ENCODE results near the gene GRM8. TPM values are rescaled to one million over a fixed set of nuclear protein-coding genes. Genes with fewer than 3 reads are reported as not detected.

Gene GRM8
- total RNA-seq, 1 experiment from 2014 or later, result not detected

- BruUV-seq (replicated peaks), result no TSS peak
- CTCF ChIA-PET, result no interaction called here
Measured at GRCh38 chr7:126501617-126502016, 751.1 kb downstream of the GRM8 start.

GRCh38 chr7:126499481-126499880, 753.3 kb downstream of the GRM8 start:
- Mint-ChIP-seq H3K4me1 (ENCODE audit: low read depth, unreplicated experiment) (peaks cover 7% of the 10 kb centered on the region), H3K4me3 (ENCODE audit: unreplicated experiment) (no peak overlapping the region), H3K27ac (ENCODE audit: unreplicated experiment) (no peak overlapping the region), H3K9me3 (ENCODE audit: unreplicated experiment) (no peaks in the 10 kb centered on the region), H3K27me3 (ENCODE audit: insufficient read depth, unreplicated experiment) (no peaks in the 10 kb centered on the region), H3K36me3 (ENCODE audit: insufficient read depth, unreplicated experiment) (no peaks in the 10 kb centered on the region)
- no peak for TF ChIP-seq CTCF (IDR thresholded peaks at IDR 0.05; ENCODE audit: insufficient read depth in 1 of 2, low read depth in 1 of 2, low read length in 1 of 2, severe bottlenecking in 1 of 2, unreplicated experiment in 1 of 2)
- BruUV-seq (replicated peaks), result no TSS peak
- no peak for DNase-seq
- ChIA-PET POLR2A (no interaction called here), CTCF (no interaction called here)
- no peaks in the 10 kb centered on the region for H3K27me3 ChIP-seq (replicated peaks; ENCODE audit: control insufficient read depth, insufficient read depth, low read length)
- no peak overlapping the region for H3K4me3 ChIP-seq (ENCODE audit: low read depth, low read length)
- intact Hi-C loops (cut with micrococcal nuclease; ENCODE audit: unreplicated experiment), result no loop called here
- no peaks in the 10 kb centered on the region for H3K9me3 ChIP-seq
- no peaks in the 10 kb centered on the region for H3K36me3 ChIP-seq (ENCODE audit: control insufficient read depth, insufficient read depth, low read length)
- no peaks in the 10 kb centered on the region for H3K4me1 ChIP-seq

More at GRCh38 chr7:126501617-126502016, 751.1 kb downstream of the GRM8 start:
- Mint-ChIP-seq H3K4me3 (ENCODE audit: unreplicated experiment) (no peak overlapping the region), H3K27me3 (ENCODE audit: insufficient read depth, unreplicated experiment) (peaks cover 3% of the 10 kb centered on the region), H3K27ac (ENCODE audit: unreplicated experiment) (no peak overlapping the region), H3K36me3 (ENCODE audit: insufficient read depth, unreplicated experiment) (no peaks in the 10 kb centered on the region), H3K4me1 (ENCODE audit: low read depth, unreplicated experiment) (no peaks in the 10 kb centered on the region), H3K9me3 (ENCODE audit: unreplicated experiment) (no peaks in the 10 kb centered on the region)
- no peak for TF ChIP-seq CTCF (IDR thresholded peaks at IDR 0.05; ENCODE audit: insufficient read depth in 1 of 2, low read depth in 1 of 2, low read length in 1 of 2, severe bottlenecking in 1 of 2, unreplicated experiment in 1 of 2)
- Histone ChIP-seq H3K4me3 (ENCODE audit: low read depth, low read length) (no peak overlapping the region), H3K27me3 (replicated peaks; ENCODE audit: control insufficient read depth, insufficient read depth, low read length) (no peaks in the 10 kb centered on the region), H3K4me1 (no peaks in the 10 kb centered on the region), H3K9me3 (no peaks in the 10 kb centered on the region), H3K36me3 (ENCODE audit: control insufficient read depth, insufficient read depth, low read length) (no peaks in the 10 kb centered on the region)
- no peak for DNase-seq
- POLR2A ChIA-PET, result no interaction called here
- intact Hi-C loops (cut with micrococcal nuclease; ENCODE audit: unreplicated experiment), result no loop called here

GRCh38 chr7:126495733-126496132, 757.0 kb downstream of the GRM8 start:
- no peak for DNase-seq
- CTCF ChIA-PET, result interaction anchor here (0.7 kb wide), 1 partner anchor 647 kb away, joined by 3 read pairs; no protein-coding TSS in a partner anchor

More at GRCh38 chr7:126495733-126496132, 757.0 kb downstream of the GRM8 start:
- Mint-ChIP-seq H3K4me1 (ENCODE audit: low read depth, unreplicated experiment) (peaks cover 7% of the 10 kb centered on the region), H3K27me3 (ENCODE audit: insufficient read depth, unreplicated experiment) (no peaks in the 10 kb centered on the region), H3K4me3 (ENCODE audit: unreplicated experiment) (no peak overlapping the region), H3K9me3 (ENCODE audit: unreplicated experiment) (no peaks in the 10 kb centered on the region), H3K36me3 (ENCODE audit: insufficient read depth, unreplicated experiment) (no peaks in the 10 kb centered on the region), H3K27ac (ENCODE audit: unreplicated experiment) (no peak overlapping the region)
- Histone ChIP-seq H3K27me3 (replicated peaks; ENCODE audit: control insufficient read depth, insufficient read depth, low read length) (no peaks in the 10 kb centered on the region), H3K36me3 (ENCODE audit: control insufficient read depth, insufficient read depth, low read length) (no peaks in the 10 kb centered on the region), H3K4me1 (no peaks in the 10 kb centered on the region), H3K4me3 (ENCODE audit: low read depth, low read length) (no peak overlapping the region), H3K9me3 (no peaks in the 10 kb centered on the region)
- no TSS peak for BruUV-seq (replicated peaks)
- POLR2A ChIA-PET, result no interaction called here
- intact Hi-C loops (cut with micrococcal nuclease; ENCODE audit: unreplicated experiment), result no loop called here
- no peak for TF ChIP-seq CTCF (IDR thresholded peaks at IDR 0.05; ENCODE audit: insufficient read depth in 1 of 2, low read depth in 1 of 2, low read length in 1 of 2, severe bottlenecking in 1 of 2, unreplicated experiment in 1 of 2)

All from Caco-2 (cell line).